ACHN (cell line): Measurements from ENCODE around the gene KCNB1.

Source experiments
- DNase-seq: peaks from one replicate; pipeline ENCODE4 v3.0.0-alpha.2; 2015
- in situ Hi-C: cut with HindIII; loops from 2 replicates; pipeline ENCODE4 v1.10.0; 2017; ENCODE audit warnings: low sequenced_read_pairs, low pct_ligation_motif_present, low pct_unique_long_range_greater_than_20kb

The KCNB1 gene

GRCh38 chr20:49352751-49353150, 129.7 kb downstream of the KCNB1 start:
- in situ Hi-C loops = no loop called here

GRCh38 chr20:49351775-49352174, 130.7 kb downstream of the KCNB1 start:
- in situ Hi-C loops = no loop called here
- DNase-seq = no peak

More at GRCh38 chr20:49352751-49353150, 129.7 kb downstream of the KCNB1 start:
- DNase-seq = no peak

- in situ Hi-C loops = no loop called here
Measured at GRCh38 chr20:49349694-49350252, 132.7 kb downstream of the KCNB1 start.

GRCh38 chr20:49349078-49349477, 133.4 kb downstream of the KCNB1 start:
- in situ Hi-C loops = no loop called here

More at GRCh38 chr20:49349694-49350252, 132.7 kb downstream of the KCNB1 start:
- DNase-seq = no peak

GRCh38 chr20:49348563-49348962, 133.9 kb downstream of the KCNB1 start:
- in situ Hi-C loops = no loop called here

More at GRCh38 chr20:49349078-49349477, 133.4 kb downstream of the KCNB1 start:
- DNase-seq = no peak

GRCh38 chr20:49347156-49347555, 135.3 kb downstream of the KCNB1 start:
- no peak for DNase-seq
- in situ Hi-C loops = no loop called here

More at GRCh38 chr20:49348563-49348962, 133.9 kb downstream of the KCNB1 start:
- DNase-seq = no peak

- in situ Hi-C loops = no loop called here
- DNase-seq = no peak
Measured at GRCh38 chr20:49346682-49347081, 135.8 kb downstream of the KCNB1 start.

- in situ Hi-C loops = no loop called here
- DNase-seq = peak; percentile 70
Measured at GRCh38 chr20:49345524-49345923, 136.9 kb downstream of the KCNB1 start.

- in situ Hi-C loops = no loop called here
- peak; percentile 90 for DNase-seq
Measured at GRCh38 chr20:49344975-49345374, 137.5 kb downstream of the KCNB1 start.

- DNase-seq = no peak
- in situ Hi-C loops = no loop called here
Measured at GRCh38 chr20:49344140-49344539, 138.3 kb downstream of the KCNB1 start.

GRCh38 chr20:49343246-49343645, 139.2 kb downstream of the KCNB1 start:
- peak; percentile 29 for DNase-seq
- in situ Hi-C loops = no loop called here

GRCh38 chr20:49340161-49340966, 142.1 kb downstream of the KCNB1 start:
- in situ Hi-C loops = no loop called here
- no peak for DNase-seq

GRCh38 chr20:49339123-49339522, 143.3 kb downstream of the KCNB1 start:
- in situ Hi-C loops = no loop called here
- no peak for DNase-seq

- no peak for DNase-seq
- in situ Hi-C loops = no loop called here
Measured at GRCh38 chr20:49338061-49338460, 144.4 kb downstream of the KCNB1 start.

GRCh38 chr20:49337357-49337756, 145.1 kb downstream of the KCNB1 start:
- in situ Hi-C loops = no loop called here

GRCh38 chr20:49336786-49337185, 145.7 kb downstream of the KCNB1 start:
- in situ Hi-C loops = no loop called here
- no peak for DNase-seq

More at GRCh38 chr20:49337357-49337756, 145.1 kb downstream of the KCNB1 start:
- no peak for DNase-seq

- DNase-seq = no peak
- in situ Hi-C loops = no loop called here
Measured at GRCh38 chr20:49335476-49335875, 147.0 kb downstream of the KCNB1 start.

- in situ Hi-C loops = no loop called here
- no peak for DNase-seq
Measured at GRCh38 chr20:49330701-49331615, 151.5 kb downstream of the KCNB1 start.

GRCh38 chr20:49328790-49329189, 153.7 kb downstream of the KCNB1 start:
- in situ Hi-C loops = no loop called here
- DNase-seq = no peak
